ENCODE data around the gene GDPD5.

GDPD5 gene

GRCh38 chr11:75510004-75510722, 15.6 kb downstream of the GDPD5 start:
- no peak for DNase-seq

- no peak for DNase-seq
Observed at GRCh38 chr11:75509020-75509720, 16.6 kb downstream of the GDPD5 start.

GRCh38 chr11:75508051-75508561, 17.6 kb downstream of the GDPD5 start:
- DNase-seq = no peak

- DNase-seq = no peak
Observed at GRCh38 chr11:75507571-75507970, 18.2 kb downstream of the GDPD5 start.

- DNase-seq = no peak
Observed at GRCh38 chr11:75506827-75507226, 18.9 kb downstream of the GDPD5 start.

GRCh38 chr11:75505916-75506692, 19.6 kb downstream of the GDPD5 start:
- DNase-seq = no peak

GRCh38 chr11:75504501-75504900, 21.2 kb downstream of the GDPD5 start:
- DNase-seq = no peak

GRCh38 chr11:75503531-75504099, 22.1 kb downstream of the GDPD5 start:
- no peak for DNase-seq

GRCh38 chr11:75502138-75502537, 23.6 kb downstream of the GDPD5 start:
- no peak for DNase-seq

- no peak for DNase-seq
Observed at GRCh38 chr11:75500742-75501141, 25.0 kb downstream of the GDPD5 start.

- DNase-seq = no peak
Observed at GRCh38 chr11:75499423-75500190, 26.1 kb downstream of the GDPD5 start.

- DNase-seq = no peak
Observed at GRCh38 chr11:75498556-75499255, 27.0 kb downstream of the GDPD5 start.

GRCh38 chr11:75497788-75498409, 27.8 kb downstream of the GDPD5 start:
- no peak for DNase-seq

GRCh38 chr11:75496305-75496752, 29.4 kb downstream of the GDPD5 start:
- no peak for DNase-seq

GRCh38 chr11:75495749-75496304, 29.9 kb downstream of the GDPD5 start:
- DNase-seq = no peak

GRCh38 chr11:75493626-75494025, 32.1 kb downstream of the GDPD5 start:
- no peak for DNase-seq

- peak; percentile 59 for DNase-seq
Observed at GRCh38 chr11:75492181-75492820, 33.4 kb downstream of the GDPD5 start.

- DNase-seq = no peak
Observed at GRCh38 chr11:75491465-75491864, 34.3 kb downstream of the GDPD5 start.

GRCh38 chr11:75490221-75491181, 35.2 kb downstream of the GDPD5 start:
- DNase-seq = no peak

Data from activated CD4-positive, CD25-positive, alpha-beta regulatory T cell treated with anti-CD3 and anti-CD28 coated beads, Interleukin-2, amount 50 U/mL, for 72 hours (primary cell).